C4-2B (cell line): Measurements from ENCODE around the gene SUSD1.

Source experiments
- ZFX ChIP-seq: fragments of 450-650 bp; IDR thresholded peaks from 2 replicates; pipeline ENCODE4 v1.6.1; 2017
- TF ChIP-seq, protein P1 (sequence below): fragments of 450-650 bp; conservative IDR thresholded peaks from 2 replicates; pipeline ENCODE4 v1.5.1; 2017; ENCODE audit warnings: mild to moderate bottlenecking

- TF ChIP-seq, protein P1, sequence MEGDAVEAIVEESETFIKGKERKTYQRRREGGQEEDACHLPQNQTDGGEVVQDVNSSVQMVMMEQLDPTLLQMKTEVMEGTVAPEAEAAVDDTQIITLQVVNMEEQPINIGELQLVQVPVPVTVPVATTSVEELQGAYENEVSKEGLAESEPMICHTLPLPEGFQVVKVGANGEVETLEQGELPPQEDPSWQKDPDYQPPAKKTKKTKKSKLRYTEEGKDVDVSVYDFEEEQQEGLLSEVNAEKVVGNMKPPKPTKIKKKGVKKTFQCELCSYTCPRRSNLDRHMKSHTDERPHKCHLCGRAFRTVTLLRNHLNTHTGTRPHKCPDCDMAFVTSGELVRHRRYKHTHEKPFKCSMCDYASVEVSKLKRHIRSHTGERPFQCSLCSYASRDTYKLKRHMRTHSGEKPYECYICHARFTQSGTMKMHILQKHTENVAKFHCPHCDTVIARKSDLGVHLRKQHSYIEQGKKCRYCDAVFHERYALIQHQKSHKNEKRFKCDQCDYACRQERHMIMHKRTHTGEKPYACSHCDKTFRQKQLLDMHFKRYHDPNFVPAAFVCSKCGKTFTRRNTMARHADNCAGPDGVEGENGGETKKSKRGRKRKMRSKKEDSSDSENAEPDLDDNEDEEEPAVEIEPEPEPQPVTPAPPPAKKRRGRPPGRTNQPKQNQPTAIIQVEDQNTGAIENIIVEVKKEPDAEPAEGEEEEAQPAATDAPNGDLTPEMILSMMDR: no peak
- TF ChIP-seq ZFX: no peak
Observed at GRCh38 chr9:112093870-112094216, 81.3 kb downstream of the SUSD1 start.
